Measurements from ENCODE around the gene PACS1. TPM values are rescaled to one million over a fixed set of nuclear protein-coding genes. Genes with fewer than 3 reads are reported as not detected.
"Not testable (repeated sequence)": the region's sequence is repeated elsewhere in the genome, so short reads cannot be mapped to it uniquely, and the experiment has no call there.

The PACS1 gene
- total RNA-seq, 1 donor from 2014 or later: 138 TPM

DNA sequence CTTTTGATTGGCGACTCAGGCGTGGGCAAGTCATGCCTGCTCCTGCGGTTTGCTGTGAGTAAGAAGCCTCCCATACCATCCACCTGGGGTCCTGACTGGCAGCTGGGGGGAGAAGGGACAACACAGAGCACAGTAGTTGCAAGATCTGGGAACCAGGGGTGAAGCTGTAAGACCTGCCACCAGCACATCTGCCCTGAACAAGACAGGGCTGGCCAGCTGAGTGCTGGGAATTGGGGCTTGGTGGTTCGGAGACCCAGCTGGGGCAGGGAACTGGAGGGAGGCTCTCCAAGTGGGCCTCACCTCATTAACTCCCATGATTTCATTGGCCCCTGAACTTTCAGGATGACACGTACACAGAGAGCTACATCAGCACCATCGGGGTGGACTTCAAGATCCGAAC, 201.7 kb downstream of the PACS1 start:
- Histone ChIP-seq H3K4me1 (peaks cover 0 to 20% of the 10 kb centered on the region in 2 donors), H3K27me3 (no peaks in the 10 kb centered on the region), H3K4me3 (no peak overlapping the region), H3K9me3 (no peaks in the 10 kb centered on the region), H3K36me3 (peaks cover 45 to 50% of the 10 kb centered on the region in 2 donors), H3K27ac (no peak overlapping the region)
- TF ChIP-seq, protein P1, sequence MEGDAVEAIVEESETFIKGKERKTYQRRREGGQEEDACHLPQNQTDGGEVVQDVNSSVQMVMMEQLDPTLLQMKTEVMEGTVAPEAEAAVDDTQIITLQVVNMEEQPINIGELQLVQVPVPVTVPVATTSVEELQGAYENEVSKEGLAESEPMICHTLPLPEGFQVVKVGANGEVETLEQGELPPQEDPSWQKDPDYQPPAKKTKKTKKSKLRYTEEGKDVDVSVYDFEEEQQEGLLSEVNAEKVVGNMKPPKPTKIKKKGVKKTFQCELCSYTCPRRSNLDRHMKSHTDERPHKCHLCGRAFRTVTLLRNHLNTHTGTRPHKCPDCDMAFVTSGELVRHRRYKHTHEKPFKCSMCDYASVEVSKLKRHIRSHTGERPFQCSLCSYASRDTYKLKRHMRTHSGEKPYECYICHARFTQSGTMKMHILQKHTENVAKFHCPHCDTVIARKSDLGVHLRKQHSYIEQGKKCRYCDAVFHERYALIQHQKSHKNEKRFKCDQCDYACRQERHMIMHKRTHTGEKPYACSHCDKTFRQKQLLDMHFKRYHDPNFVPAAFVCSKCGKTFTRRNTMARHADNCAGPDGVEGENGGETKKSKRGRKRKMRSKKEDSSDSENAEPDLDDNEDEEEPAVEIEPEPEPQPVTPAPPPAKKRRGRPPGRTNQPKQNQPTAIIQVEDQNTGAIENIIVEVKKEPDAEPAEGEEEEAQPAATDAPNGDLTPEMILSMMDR (IDR thresholded peaks at IDR 0.05): no peak
- no peak for DNase-seq (ENCODE audit: low spot score in 2 of 2)
- intact Hi-C loops (cut with DNase I): no loop called here

DNA sequence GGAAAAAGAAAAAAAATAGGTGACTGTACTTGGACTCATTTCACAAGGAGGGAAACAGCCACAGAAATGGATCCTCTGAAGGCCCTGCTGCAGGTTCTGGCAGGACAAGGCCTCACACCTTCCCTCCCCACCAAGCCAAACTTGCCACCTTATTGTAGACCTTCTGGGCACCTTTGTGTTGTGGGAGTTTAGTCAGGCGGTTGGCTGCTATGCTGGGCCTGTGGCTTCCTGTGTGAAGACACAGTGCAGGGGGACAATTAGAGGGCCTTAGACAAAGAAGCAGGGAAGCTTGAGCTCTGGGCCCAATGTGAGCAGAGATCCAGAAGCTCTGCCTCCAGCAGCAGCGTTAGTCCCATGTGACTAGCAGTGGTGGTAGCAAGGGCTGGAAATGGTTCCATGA, 202.5 kb downstream of the PACS1 start:
- H3K36me3 ChIP-seq: peaks cover 47 to 50% of the 10 kb centered on the region in 2 donors
- no peak overlapping the region for H3K4me3 ChIP-seq
- no peaks in the 10 kb centered on the region for H3K9me3 ChIP-seq
- intact Hi-C loops (cut with DNase I): no loop called here
- peaks cover 0 to 19% of the 10 kb centered on the region in 2 donors for H3K4me1 ChIP-seq
- H3K27me3 ChIP-seq: no peaks in the 10 kb centered on the region
- no peak for DNase-seq (ENCODE audit: low spot score in 2 of 2)
- no peak overlapping the region for H3K27ac ChIP-seq
- TF ChIP-seq, protein P1 (IDR thresholded peaks at IDR 0.05): no peak

DNA sequence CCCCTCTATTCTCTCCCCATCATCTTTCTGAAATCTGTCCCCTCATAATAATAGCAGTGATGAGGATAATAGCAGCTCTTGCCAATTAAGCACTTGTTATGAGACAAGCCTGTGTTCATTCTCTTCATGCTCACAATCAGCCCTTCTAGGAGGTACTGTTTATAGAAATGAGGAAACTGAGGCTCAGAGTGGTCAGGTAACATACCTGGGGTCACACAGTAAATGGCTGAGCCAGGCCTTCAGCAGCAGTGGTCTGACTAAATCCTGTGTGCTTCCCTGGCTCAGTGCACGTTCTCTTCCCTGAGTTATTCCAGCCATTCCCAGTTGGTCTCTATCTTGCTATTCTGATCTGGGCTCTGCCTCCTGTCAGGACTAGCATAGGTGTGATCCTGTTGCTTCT, 204.1 kb downstream of the PACS1 start:
- DNase-seq (ENCODE audit: low spot score in 2 of 2): no peak
- H3K9me3 ChIP-seq: no peaks in the 10 kb centered on the region
- no peak overlapping the region for H3K27ac ChIP-seq
- no peak overlapping the region for H3K4me3 ChIP-seq
- intact Hi-C loops (cut with DNase I): no loop called here
- peaks cover 2 to 24% of the 10 kb centered on the region in 2 donors for H3K4me1 ChIP-seq
- H3K27me3 ChIP-seq: no peaks in the 10 kb centered on the region
- TF ChIP-seq, protein P1 (IDR thresholded peaks at IDR 0.05): no peak
- peaks cover 47 to 50% of the 10 kb centered on the region in 2 donors for H3K36me3 ChIP-seq

DNA sequence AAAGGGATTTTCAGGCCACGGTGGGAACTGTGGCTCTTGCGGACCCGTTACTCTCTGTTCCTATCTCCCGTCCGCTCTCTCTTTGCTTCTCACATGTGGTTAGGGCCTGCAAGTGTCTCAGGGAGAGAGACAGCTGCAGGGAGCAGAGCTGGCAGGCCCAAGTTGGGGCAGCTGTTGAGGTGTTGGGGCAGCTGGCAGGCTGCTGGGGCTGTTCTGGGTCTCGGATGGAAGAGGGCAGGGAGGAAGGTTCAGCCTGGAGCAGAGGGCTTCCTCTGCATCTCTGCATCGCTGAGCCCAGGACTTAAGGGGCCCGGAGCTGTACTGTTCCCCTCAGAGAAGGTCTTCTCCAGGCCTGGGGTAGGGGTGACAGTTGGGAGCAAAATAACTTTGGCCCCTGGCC, 205.3 kb downstream of the PACS1 start:
- Histone ChIP-seq H3K9me3 (no peaks in the 10 kb centered on the region), H3K27ac (no peak overlapping the region), H3K36me3 (peaks cover 47 to 50% of the 10 kb centered on the region in 2 donors), H3K4me3 (no peak overlapping the region), H3K27me3 (no peaks in the 10 kb centered on the region), H3K4me1 (peaks cover 2 to 12% of the 10 kb centered on the region in 2 donors)
- TF ChIP-seq, protein P1 (IDR thresholded peaks at IDR 0.05): no peak
- no peak for DNase-seq (ENCODE audit: low spot score in 2 of 2)
- intact Hi-C loops (cut with DNase I): no loop called here

DNA sequence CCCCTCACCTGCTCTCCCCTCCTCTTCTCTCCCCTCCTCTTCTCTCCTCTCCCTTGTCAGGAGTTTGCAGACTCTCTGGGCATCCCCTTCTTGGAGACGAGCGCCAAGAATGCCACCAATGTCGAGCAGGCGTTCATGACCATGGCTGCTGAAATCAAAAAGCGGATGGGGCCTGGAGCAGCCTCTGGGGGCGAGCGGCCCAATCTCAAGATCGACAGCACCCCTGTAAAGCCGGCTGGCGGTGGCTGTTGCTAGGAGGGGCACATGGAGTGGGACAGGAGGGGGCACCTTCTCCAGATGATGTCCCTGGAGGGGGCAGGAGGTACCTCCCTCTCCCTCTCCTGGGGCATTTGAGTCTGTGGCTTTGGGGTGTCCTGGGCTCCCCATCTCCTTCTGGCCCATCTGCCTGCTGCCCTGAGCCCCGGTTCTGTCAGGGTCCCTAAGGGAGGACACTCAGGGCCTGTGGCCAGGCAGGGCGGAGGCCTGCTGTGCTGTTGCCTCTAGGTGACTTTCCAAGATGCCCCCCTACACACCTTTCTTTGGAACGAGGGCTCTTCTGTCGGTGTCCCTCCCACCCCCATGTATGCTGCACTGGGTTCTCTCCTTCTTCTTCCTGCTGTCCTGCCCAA, 206.0 kb downstream of the PACS1 start:
- no peaks in the 10 kb centered on the region for H3K9me3 ChIP-seq
- H3K4me1 ChIP-seq: peaks cover 2 to 9% of the 10 kb centered on the region in 2 donors
- TF ChIP-seq, protein P1 (IDR thresholded peaks at IDR 0.05): no peak
- H3K36me3 ChIP-seq: peaks cover 47 to 50% of the 10 kb centered on the region in 2 donors
- DNase-seq (ENCODE audit: low spot score in 2 of 2): no peak
- no peak overlapping the region for H3K27ac ChIP-seq
- H3K4me3 ChIP-seq: no peak overlapping the region
- intact Hi-C loops (cut with DNase I): no loop called here
- no peaks in the 10 kb centered on the region for H3K27me3 ChIP-seq

DNA sequence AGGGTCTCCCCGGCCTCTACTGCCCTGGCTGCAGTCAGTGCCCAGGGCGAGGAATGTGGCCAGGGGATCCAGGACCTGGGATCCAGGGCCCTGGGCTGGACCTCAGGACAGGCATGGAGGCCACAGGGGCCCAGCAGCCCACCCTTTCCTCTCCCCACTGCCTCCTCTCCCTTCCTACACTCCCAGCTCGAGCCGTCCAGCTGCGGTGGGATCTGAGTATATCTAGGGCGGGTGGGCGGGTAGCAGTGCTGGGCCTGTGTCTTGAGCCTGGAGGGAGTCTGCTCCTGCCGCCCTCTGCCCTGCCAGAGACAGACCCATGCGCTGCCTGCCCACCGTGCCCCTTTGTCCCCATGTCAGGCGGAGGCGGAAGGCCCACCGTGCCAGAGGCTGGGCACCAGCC, 206.5 kb downstream of the PACS1 start:
- not testable (repeated sequence) for DNase-seq (ENCODE audit: low spot score in 2 of 2)

DNA sequence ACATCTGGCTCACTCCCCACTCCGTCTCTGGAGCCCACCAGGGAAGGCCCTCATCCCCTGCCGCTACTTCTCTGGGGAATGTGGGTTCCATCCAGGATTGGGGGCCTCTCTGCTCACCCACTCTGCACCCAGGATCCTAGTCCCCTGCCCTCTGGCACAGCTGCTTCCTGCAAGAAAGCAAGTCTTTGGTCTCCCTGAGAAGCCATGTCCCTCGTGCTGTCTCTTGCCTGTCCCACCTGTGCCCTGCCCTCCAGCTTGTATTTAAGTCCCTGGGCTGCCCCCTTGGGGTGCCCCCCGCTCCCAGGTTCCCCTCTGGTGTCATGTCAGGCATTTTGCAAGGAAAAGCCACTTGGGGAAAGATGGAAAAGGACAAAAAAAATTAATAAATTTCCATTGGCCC, 207.0 kb downstream of the PACS1 start:
- H3K4me1 ChIP-seq: peaks cover 2 to 10% of the 10 kb centered on the region in 2 donors
- DNase-seq (ENCODE audit: low spot score in 2 of 2); intact Hi-C loops (cut with DNase I); H3K9me3 ChIP-seq; H3K4me3 ChIP-seq; H3K27me3 ChIP-seq: not testable (repeated sequence)
- peaks cover 41 to 45% of the 10 kb centered on the region in 2 donors for H3K36me3 ChIP-seq
- H3K27ac ChIP-seq: peak overlapping the region in 1 of 2 donors; percentile 40

More for the DNA sequence above, 206.5 kb downstream of the PACS1 start:
- H3K4me3 ChIP-seq; H3K9me3 ChIP-seq; H3K4me1 ChIP-seq; intact Hi-C loops (cut with DNase I); H3K27me3 ChIP-seq; H3K27ac ChIP-seq: not testable (repeated sequence)
- H3K36me3 ChIP-seq: peaks cover 45 to 49% of the 10 kb centered on the region in 2 donors
